GM12891 (cell line): ENCODE data around the gene REPIN1.

Experiments
- POLR2A ChIP-seq: IDR thresholded peaks from 2 replicates; pipeline ENCODE4 v1.6.1; 2011; ENCODE audit warnings: low read depth, low read length, control low read depth
- POLR2AphosphoS5 ChIP-seq: IDR thresholded peaks from 2 replicates; pipeline ENCODE4 v1.6.1; 2011; ENCODE audit warnings: low read depth, low read length, control low read depth
- TAF1 ChIP-seq: IDR thresholded peaks from 2 replicates; pipeline ENCODE4 v1.6.1; 2011; ENCODE audit warnings: low read depth, low read length, control low read depth

- TF ChIP-seq POLR2AphosphoS5 (no peak), POLR2A (no peak), TAF1 (no peak)
Measured at GRCh38 chr7:150361807-150362621, 6.6 kb upstream of the REPIN1 start.
